HK-2 (cell line): ENCODE measurements around the gene TMC8.
"Not testable (repeated sequence)": the region's sequence is repeated elsewhere in the genome, so short reads cannot be mapped to it uniquely, and the experiment has no call there.

Experiments
- DNase-seq: peaks from one replicate; pipeline ENCODE4 v3.0.0-alpha.2; 2018; ENCODE audit not compliant: unreplicated experiment

TMC8 gene, protein sequence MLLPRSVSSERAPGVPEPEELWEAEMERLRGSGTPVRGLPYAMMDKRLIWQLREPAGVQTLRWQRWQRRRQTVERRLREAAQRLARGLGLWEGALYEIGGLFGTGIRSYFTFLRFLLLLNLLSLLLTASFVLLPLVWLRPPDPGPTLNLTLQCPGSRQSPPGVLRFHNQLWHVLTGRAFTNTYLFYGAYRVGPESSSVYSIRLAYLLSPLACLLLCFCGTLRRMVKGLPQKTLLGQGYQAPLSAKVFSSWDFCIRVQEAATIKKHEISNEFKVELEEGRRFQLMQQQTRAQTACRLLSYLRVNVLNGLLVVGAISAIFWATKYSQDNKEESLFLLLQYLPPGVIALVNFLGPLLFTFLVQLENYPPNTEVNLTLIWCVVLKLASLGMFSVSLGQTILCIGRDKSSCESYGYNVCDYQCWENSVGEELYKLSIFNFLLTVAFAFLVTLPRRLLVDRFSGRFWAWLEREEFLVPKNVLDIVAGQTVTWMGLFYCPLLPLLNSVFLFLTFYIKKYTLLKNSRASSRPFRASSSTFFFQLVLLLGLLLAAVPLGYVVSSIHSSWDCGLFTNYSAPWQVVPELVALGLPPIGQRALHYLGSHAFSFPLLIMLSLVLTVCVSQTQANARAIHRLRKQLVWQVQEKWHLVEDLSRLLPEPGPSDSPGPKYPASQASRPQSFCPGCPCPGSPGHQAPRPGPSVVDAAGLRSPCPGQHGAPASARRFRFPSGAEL

DNA sequence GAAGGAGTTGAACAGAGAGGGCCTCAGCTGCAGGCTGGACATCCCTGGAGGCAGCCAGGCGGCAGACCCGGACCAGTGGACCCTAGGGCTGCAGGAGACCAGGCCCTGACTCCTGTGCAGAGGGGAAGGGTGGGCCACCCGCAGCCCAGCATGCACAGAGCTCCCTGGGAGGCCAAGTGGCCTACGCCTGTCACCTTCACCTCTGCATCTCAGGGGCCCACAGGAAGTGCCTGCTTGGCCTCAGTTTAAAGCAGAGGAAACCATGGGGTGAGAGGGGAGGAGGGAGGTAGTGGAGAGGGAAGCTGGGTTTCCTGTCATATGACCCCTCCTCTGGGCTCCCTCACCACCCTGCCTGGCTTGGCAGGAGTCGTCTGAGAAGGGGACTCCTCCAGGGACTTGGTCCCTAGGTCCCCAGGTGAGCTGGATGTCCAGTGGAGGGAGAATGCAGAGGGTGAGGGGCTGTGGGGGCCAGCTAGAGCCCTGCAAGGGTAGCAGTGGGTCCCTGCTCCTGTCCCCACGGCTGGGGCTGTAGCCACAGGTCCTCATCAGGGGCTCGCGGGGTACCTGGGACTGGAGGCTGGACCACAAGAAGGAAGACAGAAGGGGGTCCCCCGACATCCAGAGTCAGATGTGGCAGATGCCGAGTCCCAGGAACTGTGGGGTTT, at the start of gene TMC8:
TMC8 (plus strand) TSS at position 335 of the 665 bp plus-strand sequence. CDS start 818 bp downstream, outside the sequence.
- peak; percentile 37 for DNase-seq

DNA sequence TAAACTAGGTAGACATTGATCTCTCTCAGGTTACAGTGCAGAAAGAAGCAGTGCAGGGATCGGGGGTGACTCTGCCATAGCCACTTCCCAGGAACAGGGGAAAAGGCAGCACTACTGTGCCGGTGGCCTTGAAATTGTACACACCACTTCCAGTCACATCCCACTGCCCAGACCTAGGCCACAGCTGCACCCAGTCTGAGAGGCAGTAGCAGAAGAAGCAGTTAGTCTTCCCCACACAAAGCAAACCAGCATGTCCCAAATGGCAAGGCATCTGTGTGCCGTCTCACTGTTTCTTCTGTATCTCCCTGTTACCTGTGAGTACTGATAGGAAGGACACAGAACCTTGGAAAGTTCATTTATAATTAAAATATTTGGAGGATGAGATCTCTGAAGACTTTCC, 49.0 kb upstream of the TMC8 start:
- DNase-seq: no peak

DNA sequence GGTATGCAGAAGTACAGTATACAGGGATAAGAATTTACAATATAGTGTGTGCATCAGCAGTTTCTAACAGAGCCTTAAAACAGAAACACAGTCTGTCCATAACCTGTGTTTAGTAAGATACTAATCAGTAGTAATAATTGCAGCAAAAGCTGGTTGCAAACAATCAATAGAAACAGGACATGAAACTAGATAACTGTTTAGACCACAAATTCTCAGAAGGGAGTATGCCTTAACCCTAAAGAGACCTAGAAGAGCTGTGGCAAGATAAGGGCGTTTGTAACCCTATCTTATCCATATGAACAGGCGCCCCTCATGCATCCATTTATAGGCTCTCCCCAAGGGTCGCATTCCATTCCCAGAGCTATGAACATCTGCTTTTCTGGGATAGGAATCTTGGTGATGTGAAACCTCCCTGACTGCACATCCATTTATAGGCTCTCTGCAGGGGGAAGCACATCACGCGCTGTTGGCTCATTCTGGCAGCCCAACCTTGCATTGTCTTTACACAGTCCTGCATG, 48.2 kb upstream of the TMC8 start:
- not testable (repeated sequence) for DNase-seq

DNA sequence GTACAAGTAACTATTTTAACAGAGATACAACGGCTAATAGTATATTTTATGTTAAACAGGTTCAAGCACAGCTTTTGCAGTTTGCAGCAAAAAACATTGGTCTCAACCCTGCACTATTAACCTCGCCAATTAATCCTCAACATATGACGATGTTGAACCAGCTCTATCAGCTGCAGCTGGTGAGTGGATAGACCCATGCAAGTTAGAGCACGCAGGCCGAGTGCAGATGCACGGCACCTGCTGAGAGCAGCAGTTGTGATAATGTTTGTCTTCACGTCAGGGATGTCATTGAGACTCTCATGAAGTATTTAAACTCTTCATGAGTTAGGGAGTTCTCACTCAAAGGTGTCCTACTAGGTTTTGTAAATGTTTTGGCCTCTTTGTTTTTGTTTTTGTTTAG, 47.6 kb upstream of the TMC8 start:
- no peak for DNase-seq

DNA sequence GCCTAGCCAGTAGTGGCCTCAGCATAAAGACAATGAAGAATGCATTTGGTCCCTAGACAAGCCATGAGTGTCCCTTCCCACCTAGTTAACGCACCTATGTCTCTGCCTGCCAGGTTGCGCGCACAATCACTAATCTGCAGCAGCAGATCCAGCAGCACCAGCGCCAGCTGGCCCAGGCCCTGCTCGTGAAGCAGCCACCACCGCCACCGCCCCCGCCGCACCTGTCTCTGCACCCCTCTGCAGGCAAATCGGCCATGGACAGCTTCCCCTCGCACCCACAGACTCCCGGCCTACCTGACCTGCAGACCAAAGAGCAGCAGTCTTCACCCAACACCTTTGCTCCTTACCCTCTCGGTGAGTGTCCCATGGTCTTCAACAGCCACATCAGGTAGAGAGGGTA, 43.8 kb upstream of the TMC8 start:
- DNase-seq: no peak

DNA sequence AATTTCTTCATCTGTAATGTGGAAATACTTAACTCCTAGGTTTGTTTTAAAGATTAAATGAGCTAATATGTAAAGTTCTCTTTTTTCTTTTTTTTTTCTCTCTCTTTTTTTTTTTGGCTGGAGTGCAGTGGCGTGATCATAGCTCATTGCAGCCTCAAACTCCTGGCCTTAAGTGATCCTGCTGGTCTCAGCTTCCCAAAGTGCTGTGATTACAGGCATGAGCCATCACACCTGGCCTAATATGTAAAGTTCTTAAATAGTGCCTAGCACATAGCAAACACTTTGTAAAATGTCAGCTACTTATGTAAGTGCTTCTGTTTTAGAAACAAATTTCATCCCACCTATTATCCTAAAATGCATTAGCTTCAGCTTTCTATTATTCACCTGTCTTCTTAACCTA, 42.0 kb upstream of the TMC8 start:
- no peak for DNase-seq

DNA sequence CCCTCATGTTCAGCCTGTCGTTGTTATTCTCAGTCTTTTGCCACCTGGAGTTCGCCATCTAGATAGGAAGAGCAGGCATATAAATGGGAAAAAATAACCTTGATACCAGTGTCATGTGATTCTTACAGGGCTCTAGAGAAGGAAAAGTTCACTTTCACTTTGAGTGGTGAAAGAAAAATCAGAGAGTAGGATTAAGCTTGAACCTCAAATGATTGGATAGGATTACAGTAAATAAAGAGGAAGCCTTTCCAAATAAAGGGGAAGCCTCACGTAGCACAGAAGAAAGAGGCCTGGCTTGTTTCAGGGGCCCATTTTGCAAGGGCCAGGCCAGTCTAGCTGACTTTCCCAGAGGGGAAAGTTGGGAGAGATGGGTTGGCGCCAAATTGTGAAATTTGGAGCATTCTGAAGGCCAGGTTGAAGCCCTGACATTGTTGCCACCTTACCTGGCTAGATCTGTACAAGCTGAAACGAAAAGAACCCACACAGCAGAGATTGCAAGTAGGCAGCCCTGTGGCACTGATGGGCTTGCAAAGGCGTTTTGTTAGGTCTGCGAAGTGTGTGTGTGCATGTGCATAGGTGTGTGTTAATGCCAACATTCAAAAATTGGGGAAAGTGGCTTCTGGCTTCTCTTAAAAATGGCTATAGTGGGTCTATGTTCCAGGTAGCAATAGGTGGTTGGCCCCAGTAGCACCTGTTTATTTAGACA, 40.8 kb upstream of the TMC8 start:
- DNase-seq: no peak

DNA sequence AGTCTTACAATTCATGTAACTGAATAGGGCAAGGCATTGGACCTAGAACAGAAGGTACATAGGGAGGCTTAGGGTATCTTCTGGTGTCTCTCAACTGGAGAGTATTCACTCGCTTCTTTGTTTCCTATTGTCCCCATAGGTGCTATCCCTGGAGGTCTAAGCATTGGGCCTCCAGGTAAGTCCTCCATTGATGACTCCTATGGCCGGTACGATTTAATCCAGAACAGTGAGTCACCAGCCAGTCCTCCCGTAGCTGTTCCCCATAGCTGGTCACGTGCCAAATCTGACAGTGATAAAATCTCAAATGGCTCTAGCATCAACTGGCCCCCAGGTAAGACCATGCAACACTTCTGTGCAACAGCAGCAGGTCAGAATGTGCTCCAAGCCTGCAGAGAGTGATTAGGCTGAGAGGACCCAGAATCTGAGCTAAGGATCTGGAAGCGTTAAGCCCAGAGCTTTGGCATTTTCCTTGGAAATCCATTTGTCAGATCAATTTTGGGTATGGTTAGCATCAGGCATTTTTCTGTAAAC, 37.7 kb upstream of the TMC8 start:
- no peak for DNase-seq

DNA sequence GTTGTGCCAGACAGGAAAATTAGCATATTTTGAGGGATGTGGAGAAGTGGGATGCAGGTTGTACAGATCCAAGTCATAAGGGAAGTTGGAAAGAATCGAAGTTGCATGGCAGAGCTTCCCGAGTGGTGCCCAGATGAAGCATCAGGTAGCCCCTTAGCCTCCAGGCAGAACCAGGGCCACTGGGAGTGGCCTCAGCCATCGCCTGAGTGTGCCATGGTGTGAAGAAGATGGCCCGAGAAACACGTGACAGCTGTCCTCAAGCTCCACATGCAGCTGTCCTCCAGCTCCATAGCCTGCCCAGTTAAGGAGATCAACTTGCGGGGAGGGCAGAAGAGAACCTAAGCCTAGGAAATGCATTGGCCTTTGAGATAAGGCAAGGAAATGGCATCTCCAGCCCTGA, 35.5 kb upstream of the TMC8 start:
- DNase-seq: no peak

DNA sequence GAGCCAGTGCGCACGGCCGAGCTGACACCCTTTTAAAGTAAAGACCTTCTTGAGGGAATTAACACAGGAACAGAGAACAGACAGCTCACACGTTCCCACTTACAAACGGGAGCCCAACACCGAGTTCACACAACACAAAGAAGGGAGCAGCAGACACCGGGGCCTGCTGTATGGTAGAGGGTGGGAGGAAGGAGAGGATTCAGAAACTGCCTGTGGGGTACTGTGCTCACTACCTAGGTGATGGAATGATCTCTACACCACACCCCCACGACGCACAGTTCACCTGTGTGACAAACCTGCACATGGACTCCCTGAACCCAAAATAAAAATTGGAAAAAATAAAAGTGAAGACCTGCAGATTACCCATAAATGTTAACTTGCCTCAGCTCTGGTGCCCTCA, 34.5 kb upstream of the TMC8 start:
- DNase-seq: no peak

DNA sequence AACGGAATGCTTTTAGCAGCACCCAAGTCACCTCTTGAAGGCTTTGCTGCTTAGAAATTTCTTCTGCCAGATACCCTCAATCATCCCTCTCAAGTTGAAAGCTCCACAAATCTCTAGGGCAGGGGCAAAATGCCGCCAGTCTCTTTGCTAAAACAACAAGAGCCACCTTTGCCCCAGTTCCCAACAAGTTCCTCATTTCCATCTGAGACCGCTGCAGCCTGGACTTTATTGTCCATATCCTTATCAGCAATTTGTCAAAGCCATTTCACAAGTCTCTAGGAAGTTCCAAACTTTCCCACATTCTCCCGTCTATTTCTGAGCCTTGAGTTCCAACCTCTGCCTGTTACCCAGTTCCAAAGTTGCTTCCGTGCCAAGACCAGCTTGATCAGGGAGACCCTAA, 29.5 kb upstream of the TMC8 start:
- DNase-seq: no peak

DNA sequence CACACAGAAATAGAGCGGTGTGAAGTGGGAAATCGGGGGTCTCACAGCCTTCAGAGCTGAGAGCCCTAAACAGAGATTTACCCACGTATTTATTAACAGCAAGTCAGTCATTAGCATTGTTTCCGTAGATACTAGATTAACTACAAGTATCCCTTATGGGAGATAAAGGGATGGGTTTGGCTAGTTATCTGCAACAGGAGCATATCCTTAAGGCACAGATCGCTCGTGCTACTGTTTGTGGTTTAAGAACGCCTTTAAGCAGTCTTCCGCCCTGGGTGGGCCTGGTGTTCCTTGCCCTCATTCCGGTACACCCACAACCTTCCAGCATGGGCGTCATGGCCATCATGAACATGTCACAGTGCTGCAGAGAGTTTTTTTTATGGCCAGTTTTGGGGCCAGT, 29.0 kb upstream of the TMC8 start:
- DNase-seq: no peak

DNA sequence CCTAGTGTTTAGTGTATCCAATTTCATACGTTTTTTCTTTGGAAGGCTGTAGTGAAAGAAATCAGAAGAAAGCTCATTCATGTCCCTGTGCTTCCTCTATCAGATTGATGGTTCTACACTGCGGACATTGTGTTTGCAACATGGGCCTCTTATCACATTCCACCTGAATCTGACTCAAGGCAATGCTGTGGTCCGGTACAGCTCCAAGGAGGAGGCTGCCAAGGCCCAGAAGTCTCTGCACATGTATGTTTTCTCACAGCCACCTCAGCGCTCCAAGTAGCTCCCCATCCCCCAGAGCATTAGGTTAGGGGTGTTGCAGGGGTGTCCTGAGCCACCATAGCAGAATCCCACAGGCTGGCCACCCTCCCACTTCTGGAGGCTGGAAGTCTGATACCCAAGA, 27.3 kb upstream of the TMC8 start:
- DNase-seq: no peak

DNA sequence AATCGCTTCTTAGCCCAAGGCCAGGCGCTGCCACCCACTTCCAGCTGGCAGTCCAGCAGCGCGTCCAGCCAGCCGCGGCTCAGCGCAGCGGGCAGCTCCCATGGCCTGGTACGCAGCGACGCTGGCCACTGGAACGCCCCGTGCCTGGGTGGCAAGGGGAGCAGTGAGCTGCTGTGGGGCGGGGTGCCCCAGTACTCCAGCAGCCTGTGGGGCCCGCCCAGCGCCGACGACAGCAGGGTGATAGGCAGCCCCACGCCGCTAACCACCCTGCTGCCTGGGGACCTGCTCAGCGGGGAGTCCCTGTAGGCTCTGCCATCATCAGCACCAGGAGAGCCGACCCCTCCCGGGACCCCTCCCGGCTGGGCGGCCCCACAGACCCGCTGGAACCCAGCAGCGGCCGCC, 26.0 kb upstream of the TMC8 start:
- DNase-seq: no peak

DNA sequence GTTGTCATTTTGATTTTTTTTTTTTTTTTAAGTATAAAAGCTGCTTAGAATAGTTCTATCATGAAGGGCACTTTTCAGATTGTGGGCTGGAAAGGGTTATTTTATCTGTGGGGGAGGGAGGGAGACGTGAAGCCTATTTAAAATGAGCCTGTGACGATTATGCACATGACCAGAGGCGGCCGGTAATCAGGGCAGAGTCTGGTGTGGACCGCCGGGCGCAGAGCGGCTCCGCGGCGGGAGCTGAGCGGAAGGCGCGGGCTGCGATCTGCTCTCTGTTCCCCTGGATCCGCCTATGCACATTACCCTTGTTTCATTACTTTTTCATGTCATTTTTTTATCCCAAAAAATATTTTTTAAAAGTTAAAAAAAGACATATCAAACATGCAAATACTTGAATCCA, 25.5 kb upstream of the TMC8 start:
- DNase-seq: no peak

DNA sequence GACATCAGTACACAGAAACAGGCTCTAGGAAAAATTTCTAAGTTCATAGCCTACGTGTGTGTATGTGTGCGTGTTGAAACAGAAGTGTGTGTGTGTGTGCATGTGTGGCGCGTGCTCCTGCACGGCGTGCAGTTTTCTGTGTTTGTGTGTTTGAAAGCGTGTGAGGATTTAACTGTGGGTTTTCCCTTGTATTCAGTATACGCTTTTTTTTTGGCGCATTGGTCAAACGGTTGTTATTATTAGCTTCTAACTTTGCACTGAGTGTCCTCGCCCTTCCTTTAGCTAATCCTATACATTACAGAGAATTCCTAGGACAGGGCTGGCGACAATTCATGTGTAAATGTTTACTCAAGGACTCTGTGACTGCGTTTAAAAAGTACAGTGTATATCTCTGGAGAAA, 25.0 kb upstream of the TMC8 start:
- DNase-seq: no peak

DNA sequence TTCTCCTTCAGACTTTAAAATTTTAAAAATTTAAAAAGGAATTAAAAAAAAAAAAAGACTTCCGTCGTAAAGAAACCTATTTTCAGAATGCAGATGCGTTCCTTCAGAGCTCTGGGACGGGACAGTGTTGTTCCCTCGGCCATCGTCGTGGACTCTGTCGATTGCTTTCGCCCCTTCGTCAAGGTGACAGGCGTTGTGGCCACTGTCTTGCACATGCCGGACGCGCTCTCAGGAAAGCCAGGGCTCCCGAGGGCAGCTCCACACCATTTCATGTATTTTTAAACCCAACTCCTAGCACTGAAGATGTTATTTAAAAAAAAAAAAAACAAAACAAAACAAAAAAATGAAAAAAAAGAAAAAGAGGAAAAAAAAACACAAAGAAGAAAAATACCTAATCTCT, 24.4 kb upstream of the TMC8 start:
- DNase-seq: no peak

DNA sequence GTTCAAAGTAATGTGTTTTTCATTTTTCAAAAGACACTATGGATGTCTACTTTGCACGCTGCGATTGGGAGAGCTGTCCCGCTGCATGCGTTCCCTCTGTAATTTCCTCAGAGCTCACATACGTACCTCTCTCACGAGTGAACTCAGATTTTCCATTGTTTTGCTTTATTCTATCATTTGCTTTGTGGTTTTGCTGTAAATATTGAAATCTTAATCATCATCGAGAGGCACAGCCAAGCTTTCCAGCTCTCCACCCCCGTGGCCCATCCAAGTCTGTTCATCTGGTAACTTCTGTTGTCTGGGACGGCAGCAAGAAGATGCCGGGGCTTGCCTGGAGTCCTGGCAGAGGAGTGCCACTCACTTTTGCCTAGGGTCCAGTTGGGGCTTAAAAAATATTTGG, 23.1 kb upstream of the TMC8 start:
- no peak for DNase-seq

DNA sequence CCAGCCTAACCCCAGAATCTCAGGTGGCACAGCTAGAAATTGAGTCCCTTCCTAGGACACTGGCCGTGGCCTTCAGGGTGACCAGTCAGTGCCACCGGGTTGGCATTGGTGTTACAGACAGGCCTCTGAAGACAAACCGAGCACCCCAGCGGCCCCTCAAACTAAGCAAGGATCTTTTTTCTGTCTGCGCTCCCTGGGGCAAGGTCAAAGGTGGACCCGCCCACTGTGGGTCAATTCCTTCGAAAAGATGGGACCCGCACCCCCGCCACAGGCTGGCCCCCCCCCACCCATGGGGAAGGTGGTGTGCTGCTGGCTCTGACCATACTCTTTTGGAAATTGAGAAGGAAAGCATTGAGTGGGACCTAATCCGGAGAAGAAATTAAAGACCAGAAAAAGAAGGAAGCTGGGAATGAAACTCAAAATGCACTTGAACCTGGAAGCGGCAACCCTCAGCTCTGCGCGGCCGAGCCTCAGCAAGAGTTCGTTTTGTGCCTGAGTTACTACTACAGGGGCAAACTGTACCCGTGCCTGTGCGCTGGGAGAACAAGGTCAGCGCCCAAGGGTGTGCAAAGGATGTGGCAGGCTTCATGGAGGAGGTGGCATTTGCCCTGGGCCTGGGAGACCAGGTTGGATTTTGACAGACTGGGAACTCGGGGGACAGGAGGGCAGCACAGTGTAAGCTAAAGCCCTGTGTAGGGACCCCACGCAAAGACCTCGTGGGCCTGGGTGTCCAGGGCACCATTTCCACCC, 22.4 kb upstream of the TMC8 start:
- no peak for DNase-seq

DNA sequence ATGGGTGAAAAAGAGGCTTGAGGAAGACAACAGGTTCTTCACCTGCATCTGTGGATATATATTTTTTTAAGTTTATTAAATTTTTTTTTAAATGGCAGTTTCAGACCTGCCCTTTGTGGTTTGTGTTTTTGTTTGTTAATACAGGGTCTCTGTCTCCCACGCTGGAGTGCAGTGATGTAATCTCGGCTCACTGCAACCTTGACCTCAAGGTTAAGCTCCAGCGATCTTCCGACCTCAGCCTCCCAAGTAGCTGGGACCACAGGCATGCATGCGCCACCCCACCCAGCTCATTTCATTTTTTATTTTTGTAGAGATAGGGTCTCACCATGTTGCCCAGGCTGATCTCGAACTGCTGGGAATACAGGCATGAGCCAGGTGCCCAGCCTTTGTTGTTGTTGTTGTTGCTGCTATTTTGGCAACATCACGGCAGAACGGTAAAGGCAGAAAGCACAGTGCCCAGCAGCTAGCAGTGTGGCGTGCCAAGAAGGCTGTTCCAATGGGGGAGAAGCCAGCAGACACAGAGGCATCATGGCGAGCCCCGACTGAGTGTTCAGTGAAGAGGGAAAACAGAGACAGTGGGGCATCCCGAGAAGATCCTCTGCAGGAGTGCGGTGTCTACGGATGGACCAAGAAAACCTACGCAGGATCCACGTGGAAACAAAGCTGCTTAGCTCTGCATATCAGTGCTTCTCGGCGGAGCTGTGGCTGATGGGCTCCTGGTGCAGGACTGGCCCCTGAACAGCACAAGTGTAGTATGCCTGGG, 21.7 kb upstream of the TMC8 start:
- DNase-seq: no peak

DNA sequence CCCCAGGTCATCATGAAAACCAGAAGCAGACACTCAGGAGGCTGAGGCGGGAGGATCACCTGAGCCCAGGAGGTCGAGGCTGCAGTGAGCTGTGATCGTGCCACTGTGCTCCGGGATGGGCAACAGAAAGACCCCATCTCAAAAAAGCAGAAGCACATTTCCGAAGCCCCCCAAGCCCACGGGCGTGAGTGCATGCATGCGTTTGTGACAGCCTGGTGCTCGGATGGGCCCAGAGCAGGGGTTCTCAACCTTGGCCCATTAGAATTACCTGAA, 21.1 kb upstream of the TMC8 start:
- no peak for DNase-seq
